B cell (primary cell): ENCODE measurements around the gene EP300. TPM values are rescaled to one million over a fixed set of nuclear protein-coding genes. Genes with fewer than 3 reads are reported as not detected.

Source experiments
- ATAC-seq: fragments of 200-7000 bp; cut with Tn5 transposase; one replicate; pipeline ENCODE4 v1.10.0; 2021; ENCODE audit warnings: low read depth, mild to moderate bottlenecking, moderate number of reproducible peaks, moderate library complexity
- CTCF ChIA-PET: fragments of 350-600 bp; sonication (Branson Sonifier 250); formaldehyde crosslinking; loops from one replicate; lab custom pipeline; 2021; ENCODE audit warnings: antibody characterized with exemption, inconsistent platforms; lab: Charles Lee
- POLR2A ChIA-PET: fragments of 350-600 bp; sonication (Branson Sonifier 250); formaldehyde crosslinking; loops from one replicate; lab custom pipeline; 2021; ENCODE audit warnings: antibody characterized with exemption; lab: Charles Lee
- DNase-seq: peaks from one replicate; pipeline ENCODE4 v3.0.0; 2013
- H2AFZ ChIP-seq: 2 replicates; pipeline ENCODE4 v1.6.1; 2012; ENCODE audit warnings: mild to moderate bottlenecking, low read depth, low read length; ENCODE audit not compliant: insufficient read depth, poor library complexity, severe bottlenecking
- H3K27ac ChIP-seq, 2 donors: 1 replicate in 1 of 2; 2 replicates in 1 of 2; pipeline ENCODE4 v1.5.1; 2012 to 2013; ENCODE audit warnings: low read length in 2 of 2, mild to moderate bottlenecking in 2 of 2, moderate library complexity in 1 of 2
- H3K27me3 ChIP-seq, 4 experiments: fragments of 200-600 bp in 1 of 4; sonication (generic) in 1 of 4; replicated peaks in 1 of 4; 1 replicate in 2 of 4; 2 replicates in 2 of 4; pipeline versions ENCODE4 v1.6.1 to v1.7.0; 2013 to 2016; ENCODE audit warnings: low read length in 3 of 4, mild to moderate bottlenecking in 2 of 4, mixed read lengths in 1 of 4, moderate library complexity in 1 of 4; ENCODE audit not compliant: insufficient read depth in 4 of 4, control insufficient read depth in 3 of 4; ENCODE audit errors: control extremely low read depth in 1 of 4
- H3K36me3 ChIP-seq, 2 experiments: replicated peaks in 1 of 2; 1 replicate in 1 of 2; 2 replicates in 1 of 2; pipeline versions ENCODE4 v1.6.1 to v1.7.1; 2013; ENCODE audit warnings: low read length in 1 of 2; ENCODE audit not compliant: insufficient read depth in 2 of 2, control insufficient read depth in 1 of 2; ENCODE audit errors: control extremely low read depth in 1 of 2, extremely low read depth in 1 of 2
- H3K4me1 ChIP-seq, 2 donors: fragments of 200-600 bp in 1 of 2; sonication (generic) in 1 of 2; 1 replicate in 1 of 2; 2 replicates in 1 of 2; pipeline versions ENCODE4 v1.5.1 to v1.6.1; 2013 to 2017; ENCODE audit warnings: low read length in 2 of 2; ENCODE audit not compliant: control insufficient read depth in 2 of 2, insufficient read depth in 2 of 2
- H3K4me2 ChIP-seq: replicated peaks from 2 replicates; pipeline ENCODE3; 2012; ENCODE audit warnings: mild to moderate bottlenecking, low read depth, low read length; ENCODE audit not compliant: poor library complexity, severe bottlenecking
- H3K4me3 ChIP-seq, 5 experiments: fragments of 200-600 bp in 1 of 5; sonication (generic) in 1 of 5; 1 replicate in 3 of 5; 2 replicates in 2 of 5; pipeline versions ENCODE4 v1.5.1 to v1.7.0; 2011 to 2016; ENCODE audit warnings: low read length in 4 of 5, mild to moderate bottlenecking in 4 of 5, low read depth in 2 of 5, control low read depth in 1 of 5, moderate library complexity in 1 of 5; ENCODE audit not compliant: insufficient read depth in 1 of 5; ENCODE audit errors: control extremely low read depth in 1 of 5, extremely low read depth in 1 of 5
- H3K79me2 ChIP-seq: fragments of 200-600 bp; sonication (generic); one replicate; pipeline ENCODE4 v1.6.0; 2016; ENCODE audit warnings: low read length; ENCODE audit not compliant: control insufficient read depth, insufficient read depth
- H3K9ac ChIP-seq: fragments of 200-600 bp; sonication (generic); 2 replicates; pipeline ENCODE4 v1.6.1; 2017; ENCODE audit warnings: mild to moderate bottlenecking, low read length, moderate library complexity
- H3K9me3 ChIP-seq, 3 donors: one replicate each; pipeline versions ENCODE4 v1.6.1 to v1.7.1; 2013; ENCODE audit warnings: low read length in 2 of 3; ENCODE audit not compliant: control insufficient read depth in 2 of 3, insufficient read depth in 1 of 3; ENCODE audit errors: control extremely low read depth in 1 of 3
- H4K20me1 ChIP-seq: 2 replicates; pipeline ENCODE4 v1.6.0; 2012; ENCODE audit warnings: mild to moderate bottlenecking, low read length; ENCODE audit not compliant: insufficient read depth, control insufficient read depth, poor library complexity, severe bottlenecking
- H3K27ac Mint-ChIP-seq: one replicate; pipeline ENCODE4 v1.8.0; 2021; ENCODE audit warnings: mixed read lengths
- H3K27me3 Mint-ChIP-seq: one replicate; pipeline ENCODE4 v1.8.0; 2021; ENCODE audit warnings: mixed read lengths
- H3K4me1 Mint-ChIP-seq: one replicate; pipeline ENCODE4 v1.8.0; 2021; ENCODE audit warnings: mixed read lengths
- H3K4me3 Mint-ChIP-seq: one replicate; pipeline ENCODE4 v1.8.0; 2021; ENCODE audit warnings: mixed read lengths
- H3K9me3 Mint-ChIP-seq: one replicate; pipeline ENCODE4 v1.8.0; 2022; ENCODE audit warnings: mixed read lengths; ENCODE audit not compliant: insufficient read depth
- CTCF ChIP-seq: fragments of 200-600 bp; IDR thresholded peaks from one replicate; pipeline ENCODE4 v1.8.0; 2022; ENCODE audit warnings: antibody characterized with exemption, mild to moderate bottlenecking
- EZH2 ChIP-seq: IDR thresholded peaks from 2 replicates; pipeline ENCODE4 v1.6.1; 2012; ENCODE audit warnings: borderline replicate concordance, low read depth, mild to moderate bottlenecking, moderate library complexity, low read length; ENCODE audit not compliant: insufficient read depth, poor library complexity, severe bottlenecking
- WGBS: methylation state at CpG from one replicate; pipeline ENCODE4 v1.1.5; 2013; ENCODE audit warnings: missing lambda C conversion rate; ENCODE audit not compliant: insufficient coverage; 5-methylcytosine and 5-hydroxymethylcytosine counted together
- intact Hi-C: fragments of 100-400 bp; cut with micrococcal nuclease; formaldehyde crosslinking; loops from one replicate; pipeline ENCODE4 v1.10.0; 2022
- polyA plus RNA-seq: library from polyadenylated mRNA; depleted of rRNA; stranded (reverse); fragments of >200 nt; gene quantifications from 2 replicates; pipeline ENCODE4 v1.2.3, GENCODE V29; 2012
- small RNA-seq: library from RNA; depleted of rRNA; stranded (forward); fragments of <200 nt; gene quantifications from one replicate; pipeline ENCODE3, GENCODE V24; 2012; ENCODE audit warnings: low replicate concordance, low read depth; ENCODE audit not compliant: insufficient read length
- total RNA-seq, 2 donors: library from RNA; stranded (reverse); fragments of 120-200 nt in 1 of 2; gene quantifications; 1 replicate in 1 of 2; 2 replicates in 1 of 2; pipeline versions ENCODE4 v1.2.3 to v1.2.4, GENCODE V29; 2013 to 2022

EP300 gene
- total and polyA plus RNA-seq, 2 donors (not counting 1 experiment from before 2014, with no cell fraction given): 73.3 to 185 TPM

GRCh38 chr22:41229215-41229614 lies 136.8 kb downstream of the EP300 start:
- intact Hi-C loops: no loop called here
- Mint-ChIP-seq H3K4me1 (no peaks in the 10 kb centered on the region), H3K9me3 (no peaks in the 10 kb centered on the region), H3K27ac (no peak overlapping the region), H3K4me3 (no peak overlapping the region), H3K27me3 (no peaks in the 10 kb centered on the region)
- Histone ChIP-seq H3K9ac (no peak overlapping the region), H3K4me1 (no peaks in the 10 kb centered on the region), H3K36me3 (peaks cover 0 to 52% of the 10 kb centered on the region in 2 experiments), H3K27me3 (no peaks in the 10 kb centered on the region), H3K9me3 (no peaks in the 10 kb centered on the region), H4K20me1 (no peaks in the 10 kb centered on the region), H3K27ac (no peak overlapping the region), H3K79me2 (no peaks in the 10 kb centered on the region), H2AFZ (no peak overlapping the region), H3K4me3 (no peak overlapping the region), H3K4me2 (no peak overlapping the region)
- ATAC-seq: no peak
- CTCF ChIA-PET: no interaction called here
- TF ChIP-seq CTCF (no peak), EZH2 (no peak)
- no peak for DNase-seq
- WGBS: 90% methylated on average over 5 of the region's 6 CpGs
- POLR2A ChIA-PET: no interaction called here

Small RNA genes lying within 50 kb of the gene (small RNA-seq; reads per million reads assigned to genes)
- gene RF00019 (not detected), gene RNU6-375P (not detected)

Other genes starting within 250 kb of the EP300 start
- gene ST13, start 236.0 kb upstream of the EP300 start, total RNA-seq: 175 and 187 TPM in 2 replicates
- gene ST13, start 236.0 kb upstream of the EP300 start, polyA plus RNA-seq: 44.6 and 60.4 TPM in 2 replicates
- 18.9 and 24.2 TPM in 2 replicates for gene XPNPEP3, start 235.4 kb upstream of the EP300 start, total RNA-seq
- gene XPNPEP3, start 235.4 kb upstream of the EP300 start, polyA plus RNA-seq: 7.9 and 8.6 TPM in 2 replicates
- gene DNAJB7, start 230.5 kb upstream of the EP300 start, total RNA-seq: not detected in 2 replicates
- not detected in 2 replicates for gene DNAJB7, start 230.5 kb upstream of the EP300 start, polyA plus RNA-seq
- gene RBX1, start 141.2 kb upstream of the EP300 start, total RNA-seq: 49.8 and 50.7 TPM in 2 replicates
- gene RBX1, start 141.2 kb upstream of the EP300 start, polyA plus RNA-seq: 26.8 and 31.7 TPM in 2 replicates
- 32.4 and 37.3 TPM in 2 replicates for gene L3MBTL2, start 112.7 kb downstream of the EP300 start, total RNA-seq
- 18.0 and 22.5 TPM in 2 replicates for gene L3MBTL2, start 112.7 kb downstream of the EP300 start, polyA plus RNA-seq
- 0.34 and 0.59 TPM in 2 replicates for gene CHADL, start 148.3 kb downstream of the EP300 start, total RNA-seq
- gene CHADL, start 148.3 kb downstream of the EP300 start, polyA plus RNA-seq: 0.07 TPM in 1 of 2 replicates, not detected in the other
- 48.4 and 48.8 TPM in 2 replicates for gene RANGAP1, start 193.6 kb downstream of the EP300 start, total RNA-seq
- 42.0 and 51.0 TPM in 2 replicates for gene RANGAP1, start 193.6 kb downstream of the EP300 start, polyA plus RNA-seq
- gene ZC3H7B, start 208.9 kb downstream of the EP300 start, total RNA-seq: 41.9 and 42.2 TPM in 2 replicates
- 29.8 and 32.8 TPM in 2 replicates for gene ZC3H7B, start 208.9 kb downstream of the EP300 start, polyA plus RNA-seq